DOHH2 (cell line): Measurements from ENCODE around the gene TP53BP2.

Experiments
- EZH2phosphoT487 ChIP-seq: fragments of 200-600 bp; sonication (generic); IDR thresholded peaks from 2 replicates; pipeline ENCODE4 v1.6.1; 2017; ENCODE audit warnings: borderline replicate concordance, mild to moderate bottlenecking, antibody characterized with exemption, low read length, moderate library complexity, mixed read lengths
- TF ChIP-seq, protein P1 (sequence below): fragments of 200-600 bp; sonication (generic); IDR thresholded peaks from one replicate; pipeline ENCODE4 v1.5.1; 2014; ENCODE audit warnings: antibody characterized with exemption, mild to moderate bottlenecking, low read depth, low read length; ENCODE audit not compliant: poor library complexity, severe bottlenecking

DNA sequence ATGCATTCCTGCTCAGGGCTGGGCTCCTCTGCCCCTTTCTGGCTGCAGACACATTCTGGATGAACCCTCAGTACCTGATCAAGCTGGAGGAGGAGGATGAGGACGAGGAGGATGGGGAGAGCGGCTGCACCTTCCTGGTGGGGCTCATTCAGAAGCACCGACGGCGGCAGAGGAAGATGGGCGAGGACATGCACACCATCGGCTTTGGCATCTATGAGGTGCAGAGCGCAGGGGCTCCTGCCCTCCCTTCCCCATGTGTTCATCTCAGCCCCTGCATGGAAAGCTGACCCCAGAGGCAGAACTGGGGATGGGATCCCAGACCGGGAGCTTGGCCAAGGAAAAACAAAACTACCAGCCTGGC lies 90.3 kb downstream of the TP53BP2 start:
- TF ChIP-seq, protein P1, sequence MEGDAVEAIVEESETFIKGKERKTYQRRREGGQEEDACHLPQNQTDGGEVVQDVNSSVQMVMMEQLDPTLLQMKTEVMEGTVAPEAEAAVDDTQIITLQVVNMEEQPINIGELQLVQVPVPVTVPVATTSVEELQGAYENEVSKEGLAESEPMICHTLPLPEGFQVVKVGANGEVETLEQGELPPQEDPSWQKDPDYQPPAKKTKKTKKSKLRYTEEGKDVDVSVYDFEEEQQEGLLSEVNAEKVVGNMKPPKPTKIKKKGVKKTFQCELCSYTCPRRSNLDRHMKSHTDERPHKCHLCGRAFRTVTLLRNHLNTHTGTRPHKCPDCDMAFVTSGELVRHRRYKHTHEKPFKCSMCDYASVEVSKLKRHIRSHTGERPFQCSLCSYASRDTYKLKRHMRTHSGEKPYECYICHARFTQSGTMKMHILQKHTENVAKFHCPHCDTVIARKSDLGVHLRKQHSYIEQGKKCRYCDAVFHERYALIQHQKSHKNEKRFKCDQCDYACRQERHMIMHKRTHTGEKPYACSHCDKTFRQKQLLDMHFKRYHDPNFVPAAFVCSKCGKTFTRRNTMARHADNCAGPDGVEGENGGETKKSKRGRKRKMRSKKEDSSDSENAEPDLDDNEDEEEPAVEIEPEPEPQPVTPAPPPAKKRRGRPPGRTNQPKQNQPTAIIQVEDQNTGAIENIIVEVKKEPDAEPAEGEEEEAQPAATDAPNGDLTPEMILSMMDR, result no peak
- TF ChIP-seq EZH2phosphoT487, result no peak
